K562 (cell line): Measurements from ENCODE around the gene TOR1B. TPM values are rescaled to one million over a fixed set of nuclear protein-coding genes. Genes with fewer than 3 reads are reported as not detected.

Experiments
- AFF1 ChIP-seq, 2 experiments: fragments of 450-650 bp; IDR thresholded peaks; 2 replicates each; pipeline ENCODE4 v1.6.1; 2018; ENCODE audit warnings: mild to moderate bottlenecking in 2 of 2, low read depth in 1 of 2; ENCODE audit not compliant: partially characterized antibody in 2 of 2
- CHCHD3 ChIP-seq: fragments of 250-450 bp; sonication (Bioruptor Pico); IDR thresholded peaks from 2 replicates; pipeline ENCODE4 v2.1.2; 2022; ENCODE audit warnings: mild to moderate bottlenecking
- CUX1 ChIP-seq: fragments of 200-800 bp; sonication (Bioruptor generic); IDR thresholded peaks from 2 replicates; pipeline ENCODE4 v1.6.1; 2016; ENCODE audit warnings: missing genetic modification characterization, missing compliant biosample characterization
- GATAD2A ChIP-seq: fragments of 450-650 bp; IDR thresholded peaks from 2 replicates; pipeline ENCODE4 v1.6.1; 2017
- GATAD2B ChIP-seq: fragments of 450-650 bp; IDR thresholded peaks from 2 replicates; pipeline ENCODE4 v1.6.1; 2017; ENCODE audit warnings: mild to moderate bottlenecking, borderline replicate concordance
- ID3 ChIP-seq, 2 experiments: fragments of 250-450 bp in 1 of 2; fragments of 450-650 bp in 1 of 2; sonication (Bioruptor Pico) in 1 of 2; IDR thresholded peaks; 2 replicates each; pipeline versions ENCODE4 v1.6.1 to v1.8.0; 2016 to 2021; ENCODE audit warnings: mild to moderate bottlenecking in 2 of 2, moderate library complexity in 2 of 2, missing compliant biosample characterization in 1 of 2, missing genetic modification characterization in 1 of 2
- IRF2 ChIP-seq: sonication (generic); formaldehyde crosslinking; IDR thresholded peaks from 2 replicates; pipeline ENCODE4 v1.8.1; 2022; ENCODE audit warnings: mild to moderate bottlenecking, missing genetic modification reagents
- NONO ChIP-seq, 2 experiments: fragments of 200-400 bp in 1 of 2; fragments of 450-650 bp in 1 of 2; formaldehyde crosslinking in 1 of 2; IDR thresholded peaks; 2 replicates each; pipeline ENCODE4 v1.6.1; 2017; ENCODE audit warnings: low read depth in 2 of 2, mild to moderate bottlenecking in 2 of 2, moderate library complexity in 2 of 2, low read length in 1 of 2
- PHTF2 ChIP-seq: fragments of 250-450 bp; sonication (Bioruptor Pico); IDR thresholded peaks from 2 replicates; pipeline ENCODE4 v1.5.0; 2021; ENCODE audit warnings: mild to moderate bottlenecking
- RB1 ChIP-seq: fragments of 450-650 bp; IDR thresholded peaks from 2 replicates; pipeline ENCODE4 v1.6.1; 2017; ENCODE audit warnings: low read depth, mild to moderate bottlenecking
- SMAD3 ChIP-seq: fragments of 450-650 bp; formaldehyde crosslinking; conservative IDR thresholded peaks from 2 replicates; pipeline ENCODE4 v1.4.0; 2020; ENCODE audit warnings: mild to moderate bottlenecking
- TFAM ChIP-seq: fragments of 250-450 bp; sonication (Bioruptor Pico); conservative IDR thresholded peaks from 2 replicates; pipeline ENCODE4 v1.5.0; 2021; ENCODE audit warnings: mild to moderate bottlenecking, moderate library complexity
- ZNF217 ChIP-seq: sonication (generic); formaldehyde crosslinking; IDR thresholded peaks from 2 replicates; pipeline ENCODE4 v1.8.0; 2022; ENCODE audit warnings: mild to moderate bottlenecking, missing genetic modification reagents
- ZNF431 ChIP-seq: sonication (generic); formaldehyde crosslinking; IDR thresholded peaks from 2 replicates; pipeline ENCODE4 v1.8.0; 2022; ENCODE audit warnings: mild to moderate bottlenecking, missing genetic modification reagents
- ZNF561 ChIP-seq: fragments of 450-650 bp; formaldehyde crosslinking; conservative IDR thresholded peaks from 2 replicates; pipeline ENCODE4 v1.4.0; 2020; ENCODE audit warnings: mild to moderate bottlenecking, moderate library complexity
- ZNF764 ChIP-seq: fragments of 250-450 bp; sonication (Bioruptor Pico); IDR thresholded peaks from 2 replicates; pipeline ENCODE4 v1.4.0; 2020; ENCODE audit warnings: low read depth, mild to moderate bottlenecking, moderate library complexity
- polyA plus RNA-seq, 8 experiments: library from polyadenylated mRNA; depleted of rRNA in 4 of 8; stranded (reverse) in 5 of 8; unstranded in 3 of 8; fragments of >200 nt; fragmentation: Nextera tagmentation in 2 of 8; fragmentation: Illumina TruSeq in 1 of 8; extraction: Ambion mirVana in 2 of 8; extraction: Trizol in 1 of 8; gene quantifications; 2 replicates each; pipeline versions ENCODE4 v1.2.1 to v1.2.3, GENCODE V29; 2011 to 2014; ENCODE audit warnings: inconsistent platforms in 1 of 8, missing spikeins in 1 of 8
- total RNA-seq, 7 experiments: library from RNA; depleted of rRNA in 6 of 7; stranded (reverse); fragments of >200 nt in 6 of 7; fragmentation: Illumina TruSeq in 2 of 7; extraction: Trizol in 2 of 7; gene quantifications; 2 replicates each; pipeline versions ENCODE4 v1.2.1 to v1.2.3, GENCODE V29; 2011 to 2021; ENCODE audit warnings: low replicate concordance in 1 of 7

Gene TOR1B
- total and polyA plus RNA-seq, 9 of the 15 experiments (the other 6 are each of a cell fraction or from before 2014, with no cell fraction given): 4.2 to 36.5 (median 24.6) TPM

GRCh38 chr9:129835128-129835859 lies 32.3 kb downstream of the TOR1B start, which contains the start of the genes C9orf78 and USP20 (continued):
- no peak for TF ChIP-seq CUX1
- TF ChIP-seq TFAM (CRISPR knock-in tag): no peak
- no peak for TF ChIP-seq AFF1 (IDR thresholded peaks at IDR 0.05; ENCODE audit: low read depth in 1 of 2, partially characterized antibody in 2 of 2)
- no peak for TF ChIP-seq SMAD3 (CRISPR knock-in tag)
- TF ChIP-seq PHTF2 (CRISPR knock-in tag): no peak
- TF ChIP-seq CHCHD3 (CRISPR knock-in tag): no peak
- no peak for TF ChIP-seq IRF2
- TF ChIP-seq ZNF561 (CRISPR knock-in tag): no peak
- TF ChIP-seq ID3 (CRISPR knock-in tag; IDR thresholded peaks at IDR 0.05): no peak
- TF ChIP-seq ID3 (tag; IDR thresholded peaks at IDR 0.05): 0 out of 2 replicates have a peak, but pooled peaks have one; percentile 65
- no peak for TF ChIP-seq GATAD2A
- TF ChIP-seq GATAD2B: no peak
- peak in 1 of 2 experiments; percentile 37; a peak in 1 of 4 replicates for TF ChIP-seq NONO (IDR thresholded peaks at IDR 0.05; ENCODE audit: low read depth in 2 of 2, low read length in 1 of 2)
- TF ChIP-seq ZNF431: no peak
- TF ChIP-seq ZNF764 (CRISPR knock-in tag): no peak
- no peak for TF ChIP-seq ZNF217 (CRISPR knock-in tag)
- TF ChIP-seq RB1: no peak
